Amniotic epithelial cell (primary cell): ENCODE data around the gene RAB19.
"Not testable (repeated sequence)": the region's sequence is repeated elsewhere in the genome, so short reads cannot be mapped to it uniquely, and the experiment has no call there.

ENCODE experiments used
- DNase-seq: peaks from one replicate; pipeline ENCODE4 v3.0.0-alpha.2; 2010; ENCODE audit warnings: low read depth

The RAB19 gene

GRCh38 chr7:140453785-140454656 lies 50.2 kb downstream of the RAB19 start:
- DNase-seq = not testable (repeated sequence)

- DNase-seq = no peak
Observed at GRCh38 chr7:140454657-140455015, 50.8 kb downstream of the RAB19 start.

DNA sequence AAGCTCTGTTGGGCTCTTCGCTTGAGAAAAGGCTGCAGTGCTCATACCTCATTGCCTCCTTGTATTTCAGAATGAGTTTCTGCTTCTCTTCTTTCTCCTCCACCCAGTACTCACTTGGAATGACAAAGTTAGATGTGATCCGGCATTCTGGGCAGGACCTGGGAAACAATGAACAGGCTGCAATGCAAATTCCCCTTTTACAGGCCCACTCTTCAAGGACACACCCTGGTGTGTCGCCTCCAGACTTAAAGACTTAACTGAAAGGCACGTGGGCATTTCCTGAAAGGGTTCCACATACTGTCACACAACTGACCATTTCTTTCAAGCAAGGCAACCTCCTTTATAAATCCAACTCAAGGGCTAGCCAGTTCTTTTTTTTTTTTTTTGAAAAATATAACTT lies 51.9 kb downstream of the RAB19 start:
- DNase-seq = no peak

- no peak for DNase-seq
Observed at GRCh38 chr7:140456551-140457051, 52.7 kb downstream of the RAB19 start.

GRCh38 chr7:140458201-140458600 lies 54.3 kb downstream of the RAB19 start:
- DNase-seq = no peak

DNA sequence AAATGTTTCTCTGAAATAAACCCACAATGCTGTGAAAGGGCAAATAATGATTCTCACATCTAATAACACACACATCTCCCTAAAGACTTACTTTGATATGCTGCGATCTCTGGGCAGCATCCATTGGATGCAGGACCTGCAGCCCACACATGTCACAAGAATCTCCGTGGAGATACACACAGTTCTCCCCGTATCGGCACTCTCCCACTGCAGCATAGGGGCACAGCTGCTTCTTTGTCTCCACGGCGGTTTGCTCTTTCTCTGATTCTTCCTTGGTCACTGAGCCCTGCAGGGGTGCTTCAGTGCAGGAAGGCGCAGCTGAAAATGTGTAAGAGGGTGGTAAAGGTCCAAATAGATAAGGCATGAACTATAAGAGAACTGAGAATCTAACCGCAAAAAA lies 55.1 kb downstream of the RAB19 start:
- DNase-seq = no peak

DNA sequence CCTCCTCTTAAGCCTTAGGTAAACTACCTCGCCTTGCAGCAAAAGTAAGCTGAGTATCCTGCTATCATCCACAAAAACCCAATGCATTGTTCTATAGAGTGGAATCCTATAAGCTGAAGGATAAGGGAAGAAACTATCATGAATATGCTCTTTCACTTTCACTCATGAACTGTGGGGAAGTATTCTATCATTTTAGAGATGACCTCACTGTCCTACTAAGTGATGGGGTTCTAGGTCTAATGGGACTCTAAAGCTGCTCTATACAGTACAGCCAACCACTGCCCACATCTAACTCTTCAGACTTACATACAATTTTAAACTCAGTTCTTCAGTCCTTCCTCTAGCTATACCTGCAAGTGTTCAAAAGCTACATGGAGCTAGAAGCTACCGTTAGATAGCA lies 59.3 kb downstream of the RAB19 start:
- no peak for DNase-seq

DNA sequence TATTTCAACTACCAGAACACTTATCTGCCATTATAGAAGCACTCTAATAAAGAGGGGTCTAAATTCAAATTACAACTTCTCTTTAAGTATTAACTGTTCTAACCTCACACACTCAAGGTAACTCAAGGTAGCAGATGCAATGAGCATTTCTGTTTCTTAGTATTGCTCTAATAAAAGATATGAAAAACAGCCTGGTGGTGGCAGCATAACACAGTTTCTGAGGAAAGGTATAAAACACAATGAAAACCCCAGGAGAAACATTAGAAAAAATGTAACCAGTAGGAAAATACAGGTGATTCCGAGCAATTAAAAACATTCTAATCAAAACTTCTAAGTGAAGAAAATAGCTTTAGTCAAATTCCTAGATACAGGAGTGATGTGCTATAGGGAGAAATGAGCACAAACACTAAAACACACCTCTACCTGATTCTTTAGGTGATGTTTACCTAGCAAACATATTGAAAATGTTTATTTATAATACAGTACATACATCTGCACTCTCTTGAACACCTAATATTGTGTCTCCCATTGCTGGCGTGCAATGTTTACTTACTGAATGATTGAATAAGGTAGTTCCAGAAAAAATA lies 72.0 kb downstream of the RAB19 start:
- peak; percentile 38 for DNase-seq

DNA sequence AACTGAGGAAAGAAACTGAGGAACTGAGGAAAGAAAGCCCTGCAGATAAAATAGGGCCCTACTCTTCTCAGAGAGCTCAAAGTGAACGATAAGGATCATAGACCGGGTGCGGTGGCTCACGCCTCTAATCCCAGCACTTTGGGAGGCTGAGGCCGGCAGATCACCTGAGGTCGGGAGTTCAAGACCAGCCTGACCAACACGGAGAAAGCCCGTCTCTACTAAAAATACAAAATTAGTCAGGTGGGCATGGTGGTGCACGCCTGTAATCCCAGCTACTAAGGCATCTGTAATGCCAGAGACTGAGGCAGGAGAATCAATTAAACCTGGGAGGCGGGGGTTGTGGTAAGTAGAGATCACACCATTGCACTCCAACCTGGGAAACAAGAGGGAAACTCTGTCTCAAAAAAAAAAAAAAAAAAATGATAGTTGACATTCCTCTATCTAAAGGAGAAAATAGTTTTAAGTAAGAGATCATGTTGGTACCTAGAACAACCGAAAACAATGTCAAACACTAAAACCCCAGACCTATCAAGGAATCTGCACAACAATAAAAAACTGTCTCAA lies 72.9 kb downstream of the RAB19 start:
- no peak for DNase-seq
